GM23248 (cell line): ENCODE results near the gene ZNF488.

Experiments
- EZH2 ChIP-seq: fragments of 200-600 bp; sonication (generic); IDR thresholded peaks from 2 replicates; pipeline ENCODE4 v1.6.1; 2018; ENCODE audit warnings: antibody characterized with exemption, mild to moderate bottlenecking; ENCODE audit not compliant: insufficient read depth, poor library complexity, severe bottlenecking
- EZH2phosphoT487 ChIP-seq: fragments of 200-600 bp; sonication (generic); IDR thresholded peaks from 2 replicates; pipeline ENCODE4 v1.6.1; 2018; ENCODE audit warnings: antibody characterized with exemption, moderate library complexity, mild to moderate bottlenecking, low read depth; ENCODE audit not compliant: insufficient read depth

DNA sequence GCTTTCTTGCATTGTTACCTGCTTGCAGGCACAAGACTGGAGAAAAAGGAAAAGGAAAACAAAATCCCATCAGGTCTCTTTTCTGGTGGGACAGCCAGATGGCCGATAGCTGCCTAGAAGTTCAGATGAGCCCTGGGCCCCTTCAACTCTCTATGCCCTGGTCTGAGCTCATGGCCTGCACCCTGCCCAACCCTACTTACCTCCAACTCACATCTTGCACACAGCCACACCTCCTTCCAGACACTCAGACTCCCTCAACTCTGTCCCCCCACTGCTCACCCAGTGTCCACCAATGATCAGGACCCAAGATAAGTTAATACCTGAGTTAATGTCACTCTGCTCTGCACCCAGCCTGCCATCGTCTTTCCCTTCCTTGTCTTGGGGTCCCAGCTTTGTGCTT lies 25.0 kb downstream of the ZNF488 start:
- no peak for TF ChIP-seq EZH2phosphoT487
- no peak for TF ChIP-seq EZH2
